Measurements from ENCODE around the gene RAD18. TPM values are rescaled to one million over a fixed set of nuclear protein-coding genes. Genes with fewer than 3 reads are reported as not detected.

RAD18 gene
- total RNA-seq, 2 donors from 2014 or later, result 44.5 to 51.7 TPM

GRCh38 chr3:8873740-8874139 lies 89.5 kb downstream of the RAD18 start:
- Mint-ChIP-seq H3K36me3 (ENCODE audit: insufficient read depth in 2 of 2) (peaks cover 3 to 4% of the 10 kb centered on the region in 2 donors), H3K4me1 (ENCODE audit: low read depth) (no peaks in the 10 kb centered on the region), H3K9me3 (no peaks in the 10 kb centered on the region), H3K27ac (no peak overlapping the region), H3K4me3 (no peak overlapping the region), H3K27me3 (ENCODE audit: low read depth) (no peaks in the 10 kb centered on the region)
- no peak for DNase-seq
- no peak for ATAC-seq (replicated peaks in 1 of 2)

- H3K27ac Mint-ChIP-seq, result no peak overlapping the region
- H3K4me3 Mint-ChIP-seq, result no peak overlapping the region
- DNase-seq (no peak), ATAC-seq (replicated peaks in 1 of 2) (no peak)
- no peaks in the 10 kb centered on the region for H3K27me3 Mint-ChIP-seq (ENCODE audit: low read depth)
- H3K36me3 Mint-ChIP-seq (ENCODE audit: insufficient read depth in 2 of 2), result peaks cover 0 to 3% of the 10 kb centered on the region in 2 donors
- H3K9me3 Mint-ChIP-seq, result no peaks in the 10 kb centered on the region
- H3K4me1 Mint-ChIP-seq (ENCODE audit: low read depth), result no peaks in the 10 kb centered on the region
Observed at GRCh38 chr3:8872261-8872660, 91.0 kb downstream of the RAD18 start.

GRCh38 chr3:8871306-8871705 lies 92.0 kb downstream of the RAD18 start:
- Mint-ChIP-seq H3K4me1 (ENCODE audit: low read depth) (no peaks in the 10 kb centered on the region), H3K27me3 (ENCODE audit: low read depth) (no peaks in the 10 kb centered on the region), H3K9me3 (no peaks in the 10 kb centered on the region), H3K27ac (no peak overlapping the region), H3K36me3 (ENCODE audit: insufficient read depth in 2 of 2) (peaks cover 0 to 1% of the 10 kb centered on the region in 2 donors), H3K4me3 (no peak overlapping the region)
- no peak for DNase-seq
- no peak for ATAC-seq (replicated peaks in 1 of 2)

- H3K9me3 Mint-ChIP-seq, result no peaks in the 10 kb centered on the region
- peaks cover 0 to 1% of the 10 kb centered on the region in 2 donors for H3K36me3 Mint-ChIP-seq (ENCODE audit: insufficient read depth in 2 of 2)
- no peak overlapping the region for H3K4me3 Mint-ChIP-seq
- H3K27me3 Mint-ChIP-seq (ENCODE audit: low read depth), result no peaks in the 10 kb centered on the region
- no peaks in the 10 kb centered on the region for H3K4me1 Mint-ChIP-seq (ENCODE audit: low read depth)
- no peak overlapping the region for H3K27ac Mint-ChIP-seq
- no peak for ATAC-seq (replicated peaks in 1 of 2)
- no peak for DNase-seq
Observed at GRCh38 chr3:8870134-8870533, 93.1 kb downstream of the RAD18 start.

GRCh38 chr3:8869613-8870012 lies 93.7 kb downstream of the RAD18 start:
- no peaks in the 10 kb centered on the region for H3K4me1 Mint-ChIP-seq (ENCODE audit: low read depth)
- ATAC-seq (replicated peaks in 1 of 2), result peak; percentile 28 to 29
- H3K36me3 Mint-ChIP-seq (ENCODE audit: insufficient read depth in 2 of 2), result peaks cover 0 to 1% of the 10 kb centered on the region in 2 donors
- no peak for DNase-seq
- no peaks in the 10 kb centered on the region for H3K27me3 Mint-ChIP-seq (ENCODE audit: low read depth)
- no peak overlapping the region for H3K4me3 Mint-ChIP-seq
- H3K9me3 Mint-ChIP-seq, result no peaks in the 10 kb centered on the region
- H3K27ac Mint-ChIP-seq, result no peak overlapping the region

- Mint-ChIP-seq H3K27me3 (ENCODE audit: low read depth) (no peaks in the 10 kb centered on the region), H3K27ac (no peak overlapping the region), H3K4me3 (no peak overlapping the region), H3K4me1 (ENCODE audit: low read depth) (no peaks in the 10 kb centered on the region), H3K9me3 (no peaks in the 10 kb centered on the region), H3K36me3 (ENCODE audit: insufficient read depth in 2 of 2) (peaks cover 0 to 3% of the 10 kb centered on the region in 2 donors)
- DNase-seq, result no peak
- no peak for ATAC-seq (replicated peaks in 1 of 2)
Observed at GRCh38 chr3:8868996-8869395, 94.3 kb downstream of the RAD18 start.

- DNase-seq, result no peak
- Mint-ChIP-seq H3K4me3 (no peak overlapping the region), H3K9me3 (no peaks in the 10 kb centered on the region), H3K4me1 (ENCODE audit: low read depth) (no peaks in the 10 kb centered on the region), H3K36me3 (ENCODE audit: insufficient read depth in 2 of 2) (peaks cover 0 to 3% of the 10 kb centered on the region in 2 donors), H3K27me3 (ENCODE audit: low read depth) (no peaks in the 10 kb centered on the region), H3K27ac (no peak overlapping the region)
- ATAC-seq (replicated peaks in 1 of 2), result no peak
Observed at GRCh38 chr3:8867646-8868045, 95.6 kb downstream of the RAD18 start.

- DNase-seq (no peak), ATAC-seq (replicated peaks in 1 of 2) (no peak)
- Mint-ChIP-seq H3K27me3 (ENCODE audit: low read depth) (no peaks in the 10 kb centered on the region), H3K36me3 (ENCODE audit: insufficient read depth in 2 of 2) (peaks cover 0 to 3% of the 10 kb centered on the region in 2 donors), H3K4me3 (no peak overlapping the region), H3K4me1 (ENCODE audit: low read depth) (no peaks in the 10 kb centered on the region), H3K27ac (no peak overlapping the region), H3K9me3 (no peaks in the 10 kb centered on the region)
Observed at GRCh38 chr3:8865697-8866096, 97.6 kb downstream of the RAD18 start.

- Mint-ChIP-seq H3K4me3 (no peak overlapping the region), H3K27me3 (ENCODE audit: low read depth) (no peaks in the 10 kb centered on the region), H3K27ac (no peak overlapping the region), H3K36me3 (ENCODE audit: insufficient read depth in 2 of 2) (peaks cover 0 to 2% of the 10 kb centered on the region in 2 donors), H3K4me1 (ENCODE audit: low read depth) (no peaks in the 10 kb centered on the region), H3K9me3 (no peaks in the 10 kb centered on the region)
- no peak for ATAC-seq (replicated peaks in 1 of 2)
- DNase-seq, result no peak
Observed at GRCh38 chr3:8864402-8865350, 98.6 kb downstream of the RAD18 start.

GRCh38 chr3:8863891-8864290 lies 99.4 kb downstream of the RAD18 start:
- no peak overlapping the region for H3K4me3 Mint-ChIP-seq
- no peak overlapping the region for H3K27ac Mint-ChIP-seq
- no peak for DNase-seq
- H3K36me3 Mint-ChIP-seq (ENCODE audit: insufficient read depth in 2 of 2), result peaks cover 0 to 2% of the 10 kb centered on the region in 2 donors
- no peaks in the 10 kb centered on the region for H3K27me3 Mint-ChIP-seq (ENCODE audit: low read depth)
- H3K9me3 Mint-ChIP-seq, result no peaks in the 10 kb centered on the region
- H3K4me1 Mint-ChIP-seq (ENCODE audit: low read depth), result no peaks in the 10 kb centered on the region
- no peak for ATAC-seq (replicated peaks in 1 of 2)

GRCh38 chr3:8857720-8858367 lies 105.4 kb downstream of the RAD18 start:
- no peak overlapping the region for H3K4me3 Mint-ChIP-seq
- no peak overlapping the region for H3K27ac Mint-ChIP-seq
- H3K36me3 Mint-ChIP-seq (ENCODE audit: insufficient read depth in 2 of 2), result no peaks in the 10 kb centered on the region
- H3K27me3 Mint-ChIP-seq (ENCODE audit: low read depth), result no peaks in the 10 kb centered on the region
- DNase-seq, result no peak
- H3K4me1 Mint-ChIP-seq (ENCODE audit: low read depth), result no peaks in the 10 kb centered on the region
- no peak for ATAC-seq (replicated peaks in 1 of 2)
- no peaks in the 10 kb centered on the region for H3K9me3 Mint-ChIP-seq

GRCh38 chr3:8856721-8857120 lies 106.6 kb downstream of the RAD18 start:
- no peaks in the 10 kb centered on the region for H3K36me3 Mint-ChIP-seq (ENCODE audit: insufficient read depth in 2 of 2)
- H3K27me3 Mint-ChIP-seq (ENCODE audit: low read depth), result no peaks in the 10 kb centered on the region
- H3K9me3 Mint-ChIP-seq, result no peaks in the 10 kb centered on the region
- no peaks in the 10 kb centered on the region for H3K4me1 Mint-ChIP-seq (ENCODE audit: low read depth)
- DNase-seq (no peak), ATAC-seq (replicated peaks in 1 of 2) (no peak)
- H3K27ac Mint-ChIP-seq, result no peak overlapping the region
- H3K4me3 Mint-ChIP-seq, result no peak overlapping the region

- Mint-ChIP-seq H3K4me3 (no peak overlapping the region), H3K27me3 (ENCODE audit: low read depth) (no peaks in the 10 kb centered on the region), H3K27ac (no peak overlapping the region), H3K4me1 (ENCODE audit: low read depth) (no peaks in the 10 kb centered on the region), H3K9me3 (no peaks in the 10 kb centered on the region), H3K36me3 (ENCODE audit: insufficient read depth in 2 of 2) (no peaks in the 10 kb centered on the region)
- DNase-seq (no peak), ATAC-seq (replicated peaks in 1 of 2) (no peak)
Observed at GRCh38 chr3:8856071-8856470, 107.2 kb downstream of the RAD18 start.
